Measurements from ENCODE around the gene GNAT2.
A peak's percentile ranks its signal among the peaks of the same experiment; 100 is the strongest.

GNAT2 gene

GRCh38 chr1:109641078-109641740 lies 21.8 kb upstream of the GNAT2 start:
- no peak for DNase-seq

GRCh38 chr1:109640285-109640865 lies 21.0 kb upstream of the GNAT2 start:
- DNase-seq: peak; percentile 65

- no peak for DNase-seq
Observed at GRCh38 chr1:109639841-109640184, 20.4 kb upstream of the GNAT2 start.

- no peak for DNase-seq
Observed at GRCh38 chr1:109639063-109639840, 19.8 kb upstream of the GNAT2 start.

- no peak for DNase-seq
Observed at GRCh38 chr1:109637446-109637845, 18.0 kb upstream of the GNAT2 start.

GRCh38 chr1:109636201-109636952 lies 17.0 kb upstream of the GNAT2 start:
- DNase-seq: no peak

- no peak for DNase-seq
Observed at GRCh38 chr1:109635862-109636200, 16.4 kb upstream of the GNAT2 start.

- no peak for DNase-seq
Observed at GRCh38 chr1:109634771-109635750, 15.6 kb upstream of the GNAT2 start.

GRCh38 chr1:109634292-109634691 lies 14.9 kb upstream of the GNAT2 start:
- no peak for DNase-seq

- DNase-seq: peak; percentile 72
Observed at GRCh38 chr1:109632671-109633346, 13.4 kb upstream of the GNAT2 start.

GRCh38 chr1:109631513-109632505 lies 12.4 kb upstream of the GNAT2 start:
- DNase-seq: no peak

- no peak for DNase-seq
Observed at GRCh38 chr1:109630898-109631512, 11.6 kb upstream of the GNAT2 start.

- DNase-seq: no peak
Observed at GRCh38 chr1:109630081-109630897, 10.9 kb upstream of the GNAT2 start.

- no peak for DNase-seq
Observed at GRCh38 chr1:109629372-109630030, 10.1 kb upstream of the GNAT2 start.

- DNase-seq: no peak
Observed at GRCh38 chr1:109628540-109629321, 9.3 kb upstream of the GNAT2 start.

- no peak for DNase-seq
Observed at GRCh38 chr1:109627692-109628399, 8.4 kb upstream of the GNAT2 start.
